CD4-positive, alpha-beta T cell treated with Interleukin-4 for 4 hours (primary cell): ENCODE data around the gene ANKEF1.
A peak's percentile ranks its signal among the peaks of the same experiment; 100 is the strongest.

Source experiments
- DNase-seq: peaks from one replicate; pipeline ENCODE4 v3.0.0-alpha.2; 2020

ANKEF1 gene

GRCh38 chr20:10090588-10091166 lies 55.9 kb downstream of the ANKEF1 start:
- DNase-seq: peak; percentile 24

DNA sequence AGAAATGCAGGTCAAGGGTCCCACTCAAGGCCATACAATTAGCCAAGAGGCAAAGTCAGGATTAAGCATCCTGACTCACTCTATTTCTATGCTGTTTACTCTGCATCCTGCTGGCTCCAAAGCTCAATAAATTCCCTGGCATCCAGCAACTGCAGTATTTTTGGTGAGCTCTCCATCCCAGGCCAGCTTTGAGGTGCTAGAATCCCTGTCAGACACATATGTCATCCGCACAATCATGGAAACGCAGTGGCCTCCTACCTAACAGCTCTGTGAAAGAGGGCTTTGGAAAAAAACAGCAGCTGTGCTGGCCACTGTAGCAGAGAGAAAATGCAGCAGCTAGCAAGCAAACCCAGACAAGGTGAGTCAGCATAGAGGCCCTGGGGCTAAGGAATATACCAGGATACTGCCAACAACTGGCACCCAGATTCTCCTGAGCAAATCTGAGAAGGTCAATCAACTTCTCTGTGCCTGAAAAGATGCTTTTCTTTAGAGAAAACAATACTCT lies 58.4 kb downstream of the ANKEF1 start:
- no peak for DNase-seq

GRCh38 chr20:10094566-10095173 lies 59.9 kb downstream of the ANKEF1 start:
- no peak for DNase-seq

DNA sequence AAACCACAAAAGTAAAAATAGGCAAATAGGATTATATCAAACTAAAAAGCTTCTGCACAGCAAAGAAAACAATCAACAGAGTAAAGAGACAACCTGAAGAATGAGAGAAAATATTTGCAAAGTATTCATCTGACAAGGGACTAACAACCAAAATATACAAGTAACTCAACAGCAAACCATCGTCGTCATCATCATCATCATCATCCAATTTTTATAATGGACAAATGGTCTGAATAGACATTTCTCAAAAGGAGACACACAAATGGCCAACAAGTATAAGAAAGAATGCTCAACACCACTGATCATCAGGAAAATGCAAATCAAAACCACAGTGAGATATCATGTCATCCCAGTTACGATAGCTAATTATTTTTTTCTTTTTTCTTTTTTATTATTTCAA lies 62.0 kb downstream of the ANKEF1 start:
- DNase-seq: no peak

- no peak for DNase-seq
Observed at GRCh38 chr20:10105046-10105445, 70.3 kb downstream of the ANKEF1 start.
